Gastroesophageal sphincter (tissue), 3 donors: ENCODE measurements around the gene ELK4.

Experiments used
- CTCF ChIP-seq, 4 experiments: fragments of 200-600 bp in 2 of 4; fragments of 450-650 bp in 2 of 4; sonication (generic) in 1 of 4; IDR thresholded peaks; one replicate each; pipeline ENCODE4 v1.5.1; 2017 to 2019; ENCODE audit warnings: antibody characterized with exemption in 4 of 4, mild to moderate bottlenecking in 2 of 4, moderate library complexity in 2 of 4
- POLR2A ChIP-seq, 2 donors: fragments of 450-650 bp; IDR thresholded peaks; one replicate each; pipeline ENCODE4 v1.6.1; 2017; ENCODE audit warnings: antibody characterized with exemption in 2 of 2, mild to moderate bottlenecking in 2 of 2, moderate library complexity in 1 of 2

- no peak for TF ChIP-seq CTCF (IDR thresholded peaks at IDR 0.05)
- no peak for TF ChIP-seq POLR2A (IDR thresholded peaks at IDR 0.05)
Observed at GRCh38 chr1:205664399-205665017, 32.7 kb upstream of the ELK4 start.
